NCI-H187 (cell line): Measurements from ENCODE around the gene HECW1.
"Not testable (repeated sequence)": the region's sequence is repeated elsewhere in the genome, so short reads cannot be mapped to it uniquely, and the experiment has no call there.

Experiments used
- DNase-seq, 2 experiments: peaks; one replicate each; lab custom pipeline; 2025; lab: John Stamatoyannopoulos, UW

Gene HECW1

DNA sequence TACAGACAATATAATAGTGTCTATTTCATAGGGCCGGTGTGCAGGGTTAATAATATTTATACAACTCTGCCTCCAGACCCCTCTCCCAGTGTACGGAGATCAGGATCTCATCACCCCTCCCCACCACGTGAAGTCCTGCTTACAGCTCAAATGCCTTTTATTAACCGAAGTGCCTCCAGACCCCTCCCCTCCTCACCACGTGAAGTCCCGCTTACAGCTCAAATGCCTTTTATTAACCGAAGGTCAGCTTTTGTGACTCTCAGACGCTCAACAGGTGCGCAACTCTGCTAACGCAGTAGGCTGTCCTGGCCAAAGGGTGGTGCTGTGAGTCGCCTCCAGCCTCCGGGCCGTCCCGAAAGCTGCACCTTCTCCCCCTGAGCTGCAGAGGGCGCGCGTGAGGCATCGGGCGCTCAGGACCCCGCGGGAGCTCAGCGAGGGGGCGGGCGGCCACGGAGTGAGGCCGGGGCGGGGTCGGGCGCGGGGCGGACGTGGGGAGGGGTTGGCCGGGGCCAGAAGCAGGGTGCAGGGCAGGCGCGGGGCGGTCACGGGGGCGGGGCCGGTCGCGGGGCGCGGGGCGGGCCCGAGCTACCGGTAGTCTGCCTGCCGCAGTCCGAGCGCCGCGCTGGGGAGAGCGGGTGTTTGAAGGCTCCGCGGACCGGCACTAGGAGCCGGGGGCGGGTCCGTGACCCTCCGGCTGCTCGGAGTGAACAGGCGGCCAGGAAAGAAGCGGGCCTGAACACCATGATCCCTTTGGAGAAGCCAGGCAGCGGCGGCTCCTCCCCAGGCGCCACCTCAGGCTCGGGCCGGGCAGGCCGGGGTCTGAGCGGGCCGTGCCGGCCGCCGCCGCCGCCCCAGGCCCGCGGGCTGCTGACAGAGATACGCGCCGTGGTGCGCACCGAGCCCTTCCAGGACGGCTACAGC, 470.3 kb downstream of the HECW1 start, which contains the start of gene STK17A:
Gene STK17A, plus strand, starts transcription at position 606 of the 921 bp plus-strand sequence. Its CDS starts 136 bp downstream, at position 742.
- DNase-seq: peak; percentile 49 to 85

- DNase-seq: peak; percentile 15 to 38
Observed at GRCh38 chr7:43583424-43584194, 471.2 kb downstream of the HECW1 start.

DNA sequence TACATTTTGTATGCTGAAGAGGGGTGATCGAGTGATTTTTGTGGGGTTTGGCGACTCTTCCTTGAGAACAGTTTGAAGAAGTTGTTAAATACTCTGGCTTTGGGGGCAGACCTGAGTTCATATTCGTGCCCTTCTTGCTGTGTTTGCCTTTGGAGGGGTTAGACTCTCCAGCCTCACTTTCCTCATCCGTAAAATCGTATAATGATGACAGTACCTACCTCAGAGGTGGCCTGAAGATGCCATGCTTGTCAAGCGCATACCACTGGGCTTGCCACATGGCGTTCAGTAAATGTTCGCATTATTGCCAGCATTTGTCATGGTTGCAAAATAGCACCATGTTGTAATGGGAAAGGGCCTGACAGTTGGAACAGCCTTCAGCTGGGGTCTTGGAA, 471.7 kb downstream of the HECW1 start:
- DNase-seq: no peak

DNA sequence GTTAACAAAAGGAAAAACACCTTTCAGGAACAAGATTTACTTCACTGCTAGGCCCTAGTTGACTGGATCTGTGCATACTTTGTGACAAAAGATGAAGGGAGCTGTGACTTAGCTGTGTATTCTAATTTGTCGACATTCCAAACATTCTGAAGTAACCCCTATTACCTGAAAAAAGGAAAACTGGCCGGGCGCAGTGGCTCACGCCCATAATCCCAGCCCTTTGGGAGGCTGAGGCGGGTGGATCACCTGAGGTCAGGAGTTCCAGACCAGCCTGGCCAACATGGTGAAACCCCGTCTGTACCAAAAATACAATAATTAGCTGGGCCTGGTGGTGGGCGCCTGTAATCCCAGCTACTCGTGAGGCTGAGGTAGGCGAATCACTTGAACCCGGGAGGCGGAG, 472.3 kb downstream of the HECW1 start:
- not testable (repeated sequence) for DNase-seq

GRCh38 chr7:43585562-43585961, 473.1 kb downstream of the HECW1 start:
- DNase-seq: no peak

DNA sequence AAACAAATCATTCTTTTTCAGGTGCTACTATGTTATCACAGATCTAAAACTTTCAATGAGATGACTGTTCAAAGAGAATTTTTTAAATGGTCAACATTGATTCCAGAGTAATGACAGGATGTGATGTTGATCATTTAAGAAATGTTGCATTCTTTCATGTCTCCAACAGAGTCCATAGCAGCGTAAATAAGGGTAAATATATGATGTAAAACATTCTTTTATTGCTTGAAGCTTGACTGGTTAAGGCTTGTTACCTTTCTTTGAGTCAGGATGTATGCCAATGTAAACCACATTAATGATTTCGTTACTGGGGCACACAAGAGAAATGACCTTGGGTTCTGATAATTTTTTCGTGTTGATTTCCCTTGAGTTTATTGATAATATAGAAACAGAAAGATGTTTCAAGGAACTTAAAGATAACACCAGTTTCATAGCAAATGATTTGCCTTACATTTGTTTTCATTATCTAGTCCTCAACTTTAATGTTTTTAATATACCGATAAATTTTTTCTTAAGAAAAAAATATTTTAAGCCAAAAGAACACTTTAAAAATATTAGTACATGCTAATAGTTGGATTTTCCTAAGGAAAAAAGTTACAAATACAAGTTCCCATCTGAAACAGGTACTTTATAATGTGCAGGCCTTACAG, 473.9 kb downstream of the HECW1 start:
- no peak for DNase-seq

- DNase-seq: peak in 1 of 2 experiments; percentile 4
Observed at GRCh38 chr7:43588477-43589132, 476.2 kb downstream of the HECW1 start.

- DNase-seq: no peak
Observed at GRCh38 chr7:43589133-43589478, 476.7 kb downstream of the HECW1 start.

DNA sequence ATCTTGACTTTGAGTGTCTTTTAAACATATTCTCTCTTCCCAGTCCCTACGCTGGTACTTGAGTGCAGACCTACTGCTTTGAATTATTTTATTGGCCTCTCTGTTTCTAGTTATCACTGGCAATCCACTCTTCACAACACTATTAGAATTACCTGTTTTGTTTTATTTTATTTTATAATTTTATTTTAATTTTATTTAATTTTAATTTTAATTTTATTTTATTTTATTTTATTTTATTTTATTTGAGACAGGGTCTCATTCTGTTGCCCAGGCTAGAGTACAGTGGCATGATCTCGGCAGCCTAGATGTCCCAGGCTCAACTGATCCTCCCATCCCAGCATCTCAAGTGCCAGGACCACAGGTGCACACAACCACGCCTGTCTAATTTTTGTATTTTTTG, 477.3 kb downstream of the HECW1 start:
- peak in 1 of 2 experiments; percentile 2 for DNase-seq

DNA sequence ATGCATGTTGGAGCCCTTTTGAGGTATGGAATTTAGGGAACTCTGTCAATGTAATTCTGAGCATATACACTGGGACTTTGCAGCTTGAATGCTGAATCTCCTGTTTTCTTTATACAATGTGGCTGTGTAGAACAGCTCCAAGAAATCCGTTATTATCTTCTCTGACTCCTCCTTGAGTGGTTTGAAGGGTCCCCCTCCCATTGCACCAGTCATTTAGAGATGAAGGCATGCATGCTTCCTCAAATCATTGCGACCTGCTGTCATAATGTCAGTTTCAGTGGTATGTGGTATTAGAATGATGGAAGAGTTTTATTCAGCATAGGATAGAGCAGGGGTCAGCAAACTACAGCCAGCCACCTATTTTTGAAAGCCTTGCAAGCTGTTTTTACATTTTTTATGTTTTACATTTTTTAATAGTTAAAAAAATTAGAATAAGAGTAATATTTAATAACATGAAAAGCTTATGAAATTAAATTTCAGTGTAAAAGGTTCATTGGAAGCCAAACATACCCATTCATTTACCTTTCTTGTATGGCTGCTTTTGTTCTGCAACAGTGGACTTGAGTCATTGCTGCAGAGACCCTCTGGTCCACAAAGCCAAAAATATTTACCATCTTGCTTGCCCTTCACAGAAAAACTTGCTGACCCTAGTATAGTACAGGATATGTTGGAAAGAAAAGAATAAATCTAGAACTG, 478.6 kb downstream of the HECW1 start:
- DNase-seq: no peak

DNA sequence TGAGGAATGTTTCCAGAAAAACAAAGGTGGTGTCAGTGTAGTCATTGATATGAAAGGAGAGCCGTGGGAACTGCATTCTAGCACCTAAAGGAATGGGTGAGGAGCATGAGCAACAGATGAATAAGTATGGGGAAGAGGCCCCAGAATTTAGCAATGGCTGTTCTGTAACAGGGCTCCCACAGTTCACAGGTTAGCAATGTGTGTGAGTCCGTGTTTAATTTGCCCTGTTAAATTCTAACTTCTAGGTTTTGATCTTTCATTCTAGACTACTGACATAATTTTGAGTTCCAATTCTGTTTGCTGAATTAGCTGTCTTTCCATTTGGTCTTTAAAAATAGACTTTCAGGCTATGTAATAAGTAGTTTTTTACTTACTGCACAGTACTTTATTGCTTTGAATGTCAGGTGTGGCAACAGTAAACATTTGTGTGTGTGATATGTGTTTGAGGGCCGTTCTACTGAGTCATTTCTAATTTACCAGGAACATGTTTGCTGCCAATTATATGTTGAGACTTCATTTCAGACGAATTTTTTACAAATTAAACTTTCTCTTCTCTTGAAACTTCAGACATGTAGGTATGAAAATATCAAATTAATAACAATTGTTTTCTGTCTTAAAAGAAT, 479.2 kb downstream of the HECW1 start:
- DNase-seq: no peak

DNA sequence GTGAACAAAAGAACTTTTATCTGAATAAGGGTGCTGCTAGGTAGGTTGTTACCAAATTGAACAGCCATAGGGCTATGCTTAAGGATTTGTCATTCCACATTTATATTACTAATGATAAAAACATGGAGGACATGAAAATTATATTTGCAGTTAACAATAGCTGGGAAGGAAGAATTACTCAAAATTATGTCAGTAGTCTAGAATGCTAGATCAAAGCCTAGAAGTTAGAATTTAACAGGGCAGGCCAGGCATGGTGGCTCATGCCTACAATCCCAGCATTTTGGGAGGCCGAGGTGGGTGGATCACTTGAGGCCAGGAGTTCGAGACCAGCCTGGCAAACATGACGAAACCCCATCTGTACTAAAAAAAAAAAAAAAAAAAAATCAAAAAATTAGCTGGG, 479.9 kb downstream of the HECW1 start:
- DNase-seq: no peak

- DNase-seq: no peak
Observed at GRCh38 chr7:43593010-43593409, 480.6 kb downstream of the HECW1 start.

- DNase-seq: no peak
Observed at GRCh38 chr7:43594020-43594419, 481.6 kb downstream of the HECW1 start.

- DNase-seq: not testable (repeated sequence)
Observed at GRCh38 chr7:43596426-43596825, 484.0 kb downstream of the HECW1 start.

GRCh38 chr7:43600056-43600455, 487.6 kb downstream of the HECW1 start:
- DNase-seq: no peak

- DNase-seq: no peak
Observed at GRCh38 chr7:43602256-43602655, 489.8 kb downstream of the HECW1 start.

- DNase-seq: no peak
Observed at GRCh38 chr7:43604251-43604650, 491.8 kb downstream of the HECW1 start.

DNA sequence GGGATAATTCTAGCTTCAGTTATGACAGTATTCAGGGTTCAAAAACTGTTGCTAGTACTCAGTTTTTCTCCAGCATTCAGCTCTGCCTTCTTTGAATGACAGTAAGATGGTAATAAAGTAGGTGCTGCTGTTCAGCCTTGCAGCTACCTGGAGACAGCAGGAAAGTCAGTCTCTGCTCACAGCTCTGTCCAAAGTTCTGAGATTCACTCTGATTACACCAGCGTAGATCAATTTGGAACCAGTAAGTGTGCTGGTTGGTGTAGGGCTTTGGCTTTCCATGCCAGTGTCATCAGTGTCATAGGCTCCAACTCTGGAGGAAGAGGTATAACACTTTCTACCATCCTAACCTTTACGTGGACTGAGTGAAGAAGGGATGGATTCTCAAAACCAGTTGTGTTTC, 496.6 kb downstream of the HECW1 start:
- DNase-seq: no peak

GRCh38 chr7:43612128-43612527, 499.7 kb downstream of the HECW1 start:
- no peak for DNase-seq
